IMR-90 (cell line): ENCODE results near the gene OR1L6. TPM values are rescaled to one million over a fixed set of nuclear protein-coding genes. Genes with fewer than 3 reads are reported as not detected.

Experiments
- ATAC-seq: fragments of 200-7000 bp; cut with Tn5 transposase; 2 replicates; pipeline ENCODE4 v1.9.1; 2020; ENCODE audit warnings: low read depth, mild to moderate bottlenecking, moderate library complexity
- BruUV-seq: library from RNA; stranded (reverse); fragments of 400-500 nt; replicated peaks from 2 replicates; lab custom pipeline; 2021; lab: Mats Ljungman, UMichigan
- CTCF ChIA-PET: fragments of 300-600 bp; formaldehyde crosslinking; extraction: SDS; loops from one replicate; lab custom pipeline; 2021; ENCODE audit warnings: antibody characterized with exemption; lab: Yijun Ruan, JAX
- POLR2A ChIA-PET: fragments of 300-600 bp; sonication (Branson Sonifier 250); formaldehyde crosslinking; loops from one replicate; lab custom pipeline; 2022; ENCODE audit warnings: antibody characterized with exemption; ENCODE audit not compliant: unreplicated experiment; lab: Charles Lee
- DNase-seq: peaks from one replicate; pipeline ENCODE4 v3.0.0; 2013
- H2AFZ ChIP-seq: replicated peaks from 2 replicates; pipeline ENCODE3; 2013; ENCODE audit warnings: low read length, mild to moderate bottlenecking; ENCODE audit not compliant: poor library complexity
- H2AK5ac ChIP-seq: 2 replicates; pipeline ENCODE4 v1.6.1; 2013; ENCODE audit warnings: low read depth, low read length, inconsistent platforms
- H2AK9ac ChIP-seq: replicated peaks from 2 replicates; pipeline ENCODE3; 2013; ENCODE audit warnings: mild to moderate bottlenecking, low read depth, low read length, moderate library complexity; ENCODE audit not compliant: poor library complexity
- H2BK120ac ChIP-seq: 2 replicates; pipeline ENCODE4 v1.6.1; 2013; ENCODE audit warnings: low read depth, low read length, inconsistent platforms
- H2BK15ac ChIP-seq: 3 replicates; pipeline ENCODE4 v1.6.1; 2013; ENCODE audit warnings: low read depth, low read length, inconsistent platforms
- H2BK20ac ChIP-seq: 2 replicates; pipeline ENCODE4 v1.6.1; 2013; ENCODE audit warnings: low read depth, mild to moderate bottlenecking, inconsistent platforms, low read length, moderate library complexity
- H2BK5ac ChIP-seq: 2 replicates; pipeline ENCODE4 v1.6.1; 2013; ENCODE audit warnings: mild to moderate bottlenecking, low read depth, low read length, inconsistent platforms; ENCODE audit not compliant: poor library complexity, severe bottlenecking
- H3K14ac ChIP-seq: replicated peaks from 2 replicates; pipeline ENCODE4 v1.6.1; 2013; ENCODE audit warnings: low read depth, low read length, inconsistent platforms
- H3K18ac ChIP-seq: 2 replicates; pipeline ENCODE4 v1.6.1; 2013; ENCODE audit warnings: low read depth, low read length, control low read depth
- H3K23ac ChIP-seq: 2 replicates; pipeline ENCODE4 v1.6.1; 2013; ENCODE audit warnings: low read depth, low read length, inconsistent platforms
- H3K27ac ChIP-seq: 2 replicates; pipeline ENCODE4 v1.5.1; 2013; ENCODE audit warnings: mild to moderate bottlenecking, control low read depth, low read length; ENCODE audit not compliant: insufficient read depth
- H3K27me3 ChIP-seq: 2 replicates; pipeline ENCODE4 v1.6.1; 2013; ENCODE audit warnings: low read length; ENCODE audit not compliant: control insufficient read depth, insufficient read depth
- H3K36me3 ChIP-seq: 2 replicates; pipeline ENCODE4 v1.6.1; 2013; ENCODE audit warnings: low read length, mixed read lengths; ENCODE audit not compliant: control insufficient read depth, insufficient read depth
- H3K4ac ChIP-seq: 2 replicates; pipeline ENCODE4 v1.6.1; 2013; ENCODE audit warnings: low read depth, low read length, inconsistent platforms
- H3K4me1 ChIP-seq: 2 replicates; pipeline ENCODE4 v1.6.1; 2013; ENCODE audit warnings: low read length, mixed read lengths; ENCODE audit not compliant: control insufficient read depth, insufficient read depth
- H3K4me2 ChIP-seq: 2 replicates; pipeline ENCODE4 v1.6.1; 2013; ENCODE audit warnings: low read depth, mild to moderate bottlenecking, control low read depth, low read length, moderate library complexity
- H3K4me3 ChIP-seq: 2 replicates; pipeline ENCODE4 v1.5.1; 2013; ENCODE audit warnings: low read depth, mild to moderate bottlenecking, control low read depth, low read length, moderate library complexity; ENCODE audit not compliant: insufficient read depth
- H3K56ac ChIP-seq: 2 replicates; pipeline ENCODE4 v1.6.1; 2013; ENCODE audit warnings: low read length, inconsistent platforms; ENCODE audit not compliant: insufficient read depth; ENCODE audit errors: extremely low read depth
- H3K79me1 ChIP-seq, 2 experiments: 2 replicates each; pipeline ENCODE4 v1.6.1; 2013; ENCODE audit warnings: low read length in 2 of 2, inconsistent platforms in 1 of 2, low read depth in 1 of 2
- H3K9ac ChIP-seq: 2 replicates; pipeline ENCODE4 v1.6.1; 2013; ENCODE audit warnings: low read depth, low read length, control low read depth
- H3K9me1 ChIP-seq: 2 replicates; pipeline ENCODE4 v1.6.1; 2013; ENCODE audit warnings: low read length, inconsistent platforms; ENCODE audit not compliant: insufficient read depth
- H3K9me3 ChIP-seq: 2 replicates; pipeline ENCODE4 v1.6.1; 2013; ENCODE audit warnings: low read length; ENCODE audit not compliant: control insufficient read depth, insufficient read depth
- H4K20me1 ChIP-seq: 2 replicates; pipeline ENCODE4 v1.6.1; 2013; ENCODE audit warnings: low read length, inconsistent platforms; ENCODE audit not compliant: insufficient read depth
- H4K5ac ChIP-seq: 2 replicates; pipeline ENCODE4 v1.6.1; 2013; ENCODE audit warnings: mild to moderate bottlenecking, low read depth, low read length, control low read depth
- H4K8ac ChIP-seq, 2 experiments: 2 replicates each; pipeline ENCODE4 v1.6.1; 2013; ENCODE audit warnings: low read depth in 2 of 2, low read length in 2 of 2, control low read depth in 1 of 2, inconsistent platforms in 1 of 2
- H4K91ac ChIP-seq: 2 replicates; pipeline ENCODE4 v1.6.1; 2013; ENCODE audit warnings: low read depth, low read length, inconsistent platforms; ENCODE audit not compliant: insufficient read depth
- CTCF ChIP-seq: conservative IDR thresholded peaks from 2 replicates; pipeline ENCODE4 v1.5.1; 2012; ENCODE audit warnings: mild to moderate bottlenecking, low read depth, low read length, improper control_type of control experiment
- MAZ ChIP-seq: IDR thresholded peaks from 2 replicates; pipeline ENCODE4 v1.6.1; 2012; ENCODE audit warnings: low read depth, mild to moderate bottlenecking, low read length, improper control_type of control experiment, moderate library complexity, borderline replicate concordance
- MXI1 ChIP-seq: IDR thresholded peaks from 2 replicates; pipeline ENCODE4 v1.6.1; 2012; ENCODE audit warnings: low read depth, mild to moderate bottlenecking, low read length, moderate library complexity, borderline replicate concordance
- RCOR1 ChIP-seq: IDR thresholded peaks from 2 replicates; pipeline ENCODE4 v1.6.1; 2012; ENCODE audit warnings: mild to moderate bottlenecking, low read length, improper control_type of control experiment; ENCODE audit not compliant: insufficient replicate concordance
- WGBS, 2 experiments: methylation state at CpG; one replicate each; pipeline versions ENCODE4 v1.1.5 to v1.1.7; 2013; ENCODE audit warnings: missing lambda C conversion rate in 2 of 2; ENCODE audit not compliant: insufficient read length in 1 of 2; ENCODE audit errors: extremely low coverage in 2 of 2; 5-methylcytosine and 5-hydroxymethylcytosine counted together
- dilution Hi-C: fragments of 300-500 bp; cut with HindIII; formaldehyde crosslinking; loops from one replicate; pipeline ENCODE4 v1.14.3; 2018; ENCODE audit warnings: low sequenced_read_pairs; ENCODE audit not compliant: unreplicated experiment
- in situ Hi-C: fragments of 300-500 bp; cut with MboI; formaldehyde crosslinking; loops from 3 replicates; pipeline ENCODE4 v1.14.3; 2019; ENCODE audit warnings: low sequenced_read_pairs, inconsistent platforms, mixed read lengths
- intact Hi-C: fragments of 100-400 bp; cut with micrococcal nuclease; formaldehyde crosslinking; loops from 2 replicates; pipeline ENCODE4 v1.10.0; 2022
- polyA plus RNA-seq, 3 experiments: library from polyadenylated mRNA; depleted of rRNA; stranded (reverse); fragments of >200 nt; gene quantifications; 2 replicates each; pipeline ENCODE4 v1.2.3, GENCODE V29; 2012; ENCODE audit warnings: low replicate concordance in 1 of 3
- total RNA-seq: library from RNA; depleted of rRNA; stranded (reverse); fragments of >200 nt; gene quantifications from 2 replicates; pipeline ENCODE4 v1.2.3, GENCODE V29; 2012

Gene OR1L6
- total and polyA plus RNA-seq, 2 of the 4 experiments (the other 2 are of a cell fraction), result not detected

GRCh38 chr9:122767817-122768216 lies 25.7 kb downstream of the OR1L6 start:
- BruUV-seq, result no TSS peak
- no peak for TF ChIP-seq MAZ
- TF ChIP-seq CTCF, result no peak
- no peak for TF ChIP-seq MXI1
- TF ChIP-seq RCOR1, result no peak
- Histone ChIP-seq H3K9me3 (peaks cover 6% of the 10 kb centered on the region), H4K20me1 (no peaks in the 10 kb centered on the region), H3K27me3 (no peaks in the 10 kb centered on the region), H3K4me2 (no peak overlapping the region), H4K91ac (no peak overlapping the region), H3K18ac (no peak overlapping the region), H3K23ac (no peak overlapping the region), H3K9me1 (no peaks in the 10 kb centered on the region), H3K79me1 (no peaks in the 10 kb centered on the region), H3K14ac (no peak overlapping the region), H2AFZ (no peak overlapping the region), H2BK5ac (no peak overlapping the region), H3K4ac (no peak overlapping the region), H2BK120ac (no peak overlapping the region), H2BK20ac (no peak overlapping the region), H3K27ac (no peak overlapping the region), H2AK5ac (no peak overlapping the region), H3K4me3 (no peak overlapping the region), H3K56ac (no peak overlapping the region), H3K4me1 (no peaks in the 10 kb centered on the region), H2AK9ac (no peak overlapping the region), H2BK15ac (no peak overlapping the region), H3K36me3 (no peaks in the 10 kb centered on the region), H4K5ac (no peak overlapping the region), H3K9ac (no peak overlapping the region), H4K8ac (no peak overlapping the region)
- POLR2A ChIA-PET, result no interaction called here
- ATAC-seq, result no peak
- WGBS, 2 experiments, result 0% methylated on average over 1 of the region's 4 CpGs; no CpG with 5 or more reads in 1 of the 2 experiments
- dilution Hi-C loops (no loop called here), in situ Hi-C loops (no loop called here), intact Hi-C loops (no loop called here)
- CTCF ChIA-PET, result no interaction called here
- DNase-seq, result no peak
